HCT116 (cell line): ENCODE data around the gene ACTRT2. TPM values are rescaled to one million over a fixed set of nuclear protein-coding genes. Genes with fewer than 3 reads are reported as not detected.

Source experiments
- ATAC-seq: fragments of 200-7000 bp; cut with Tn5 transposase; 2 replicates; pipeline ENCODE4 v1.9.1; 2020; ENCODE audit warnings: mild to moderate bottlenecking, moderate library complexity
- BruUV-seq: library from RNA; stranded (reverse); fragments of 400-500 nt; replicated peaks from 2 replicates; lab custom pipeline; 2021; lab: Mats Ljungman, UMichigan
- CTCF ChIA-PET: fragments of 300-600 bp; sonication (Branson Sonifier 250); formaldehyde crosslinking; loops from one replicate; lab custom pipeline; 2021; ENCODE audit warnings: antibody characterized with exemption; lab: Charles Lee
- POLR2A ChIA-PET: fragments of 300-600, 350-600 bp; sonication (Branson Sonifier 250); formaldehyde crosslinking; loops from one replicate; lab custom pipeline; 2021; ENCODE audit warnings: antibody characterized with exemption; lab: Charles Lee
- RAD21 ChIA-PET, 2 experiments: fragments of 300-600 bp; sonication (Branson Sonifier 250); formaldehyde crosslinking; loops; one replicate each; lab custom pipeline; 2023; ENCODE audit warnings: low total read pairs in 2 of 2; ENCODE audit not compliant: uncharacterized antibody in 2 of 2, unreplicated experiment in 2 of 2, low non-redundant PET in 1 of 2; lab: Charles Lee
- DNase-seq: peaks from one replicate; pipeline ENCODE4 v3.0.0-alpha.2; 2010; ENCODE audit warnings: low read depth, low spot score
- H2AFZ ChIP-seq: fragments of 200-600 bp; shearing (Covaris generic), sonication (generic); 2 replicates; pipeline ENCODE4 v1.6.1; 2017; ENCODE audit warnings: low read depth, mixed run types, mixed read lengths, antibody characterized with exemption, low read length; ENCODE audit not compliant: poor library complexity, severe bottlenecking
- H3K27ac ChIP-seq: 2 replicates; pipeline ENCODE4 v1.5.1; 2012; ENCODE audit warnings: low read depth, low read length
- H3K27me3 ChIP-seq: fragments of 200-600 bp; sonication (generic); 2 replicates; pipeline ENCODE4 v1.6.1; 2016; ENCODE audit warnings: mixed run types, low read length, mixed read lengths; ENCODE audit not compliant: insufficient read depth
- H3K36me3 ChIP-seq, 2 experiments: fragments of 200-500 bp in 1 of 2; fragments of 200-600 bp in 1 of 2; sonication (Bioruptor generic) in 1 of 2; sonication (generic) in 1 of 2; 2 replicates each; pipeline versions ENCODE4 v1.5.1 to v1.6.1; 2014 to 2016; ENCODE audit warnings: low read length in 2 of 2, inconsistent platforms in 1 of 2, mixed read lengths in 1 of 2, mixed run types in 1 of 2; ENCODE audit not compliant: insufficient read depth in 2 of 2, control insufficient read depth in 1 of 2
- H3K4me1 ChIP-seq, 2 experiments: fragments of 200-600 bp in 1 of 2; sonication (generic) in 1 of 2; 2 replicates each; pipeline versions ENCODE4 v1.5.1 to v1.6.1; 2012 to 2017; ENCODE audit warnings: low read length in 2 of 2, inconsistent platforms in 1 of 2, mild to moderate bottlenecking in 1 of 2, mixed read lengths in 1 of 2, mixed run types in 1 of 2, moderate library complexity in 1 of 2; ENCODE audit not compliant: insufficient read depth in 2 of 2, control insufficient read depth in 1 of 2
- H3K4me2 ChIP-seq: fragments of 200-600 bp; sonication (generic); 2 replicates; pipeline ENCODE4 v1.6.1; 2017; ENCODE audit warnings: mixed run types, low read length, mixed read lengths
- H3K4me3 ChIP-seq, 2 experiments: fragments of 200-600 bp in 1 of 2; sonication (generic) in 1 of 2; replicated peaks in 1 of 2; 2 replicates each; pipeline ENCODE4 v1.5.1; 2011 to 2016; ENCODE audit warnings: low read length in 2 of 2, control low read depth in 1 of 2, low read depth in 1 of 2, mild to moderate bottlenecking in 1 of 2, mixed read lengths in 1 of 2, mixed run types in 1 of 2
- H3K79me2 ChIP-seq: fragments of 200-600 bp; sonication (generic); 2 replicates; pipeline ENCODE4 v1.6.1; 2017; ENCODE audit warnings: mild to moderate bottlenecking, mixed run types, low read length, moderate library complexity, mixed read lengths; ENCODE audit not compliant: insufficient read depth
- H3K9ac ChIP-seq: fragments of 200-600 bp; sonication (generic); 2 replicates; pipeline ENCODE4 v1.6.1; 2016; ENCODE audit warnings: low read length, mixed read lengths
- H3K9me2 ChIP-seq: fragments of 200-600 bp; sonication (generic), shearing (Covaris generic); 2 replicates; pipeline ENCODE4 v1.6.1; 2017; ENCODE audit warnings: mixed run types, mild to moderate bottlenecking, moderate library complexity; ENCODE audit not compliant: insufficient read depth
- H3K9me3 ChIP-seq, 2 experiments: fragments of 200-500 bp in 1 of 2; fragments of 200-600 bp in 1 of 2; sonication (Bioruptor generic) in 1 of 2; sonication (generic) in 1 of 2; 2 replicates each; pipeline ENCODE4 v1.6.1; 2014 to 2017; ENCODE audit warnings: low read length in 2 of 2, mixed read lengths in 2 of 2, inconsistent platforms in 1 of 2, low read depth in 1 of 2, mild to moderate bottlenecking in 1 of 2, mixed run types in 1 of 2, moderate library complexity in 1 of 2; ENCODE audit not compliant: control insufficient read depth in 1 of 2, insufficient read depth in 1 of 2
- H4K20me1 ChIP-seq: fragments of 200-600 bp; sonication (generic), shearing (Covaris generic); 2 replicates; pipeline ENCODE4 v1.6.1; 2017; ENCODE audit warnings: mixed run types, mild to moderate bottlenecking, moderate library complexity; ENCODE audit not compliant: insufficient read depth
- CBX3 ChIP-seq: IDR thresholded peaks from 2 replicates; pipeline ENCODE4 v1.6.1; 2012; ENCODE audit warnings: low read depth
- ELF1 ChIP-seq: IDR thresholded peaks from 2 replicates; pipeline ENCODE4 v1.6.1; 2012; ENCODE audit warnings: low read depth, borderline replicate concordance
- EZH2phosphoT487 ChIP-seq: fragments of 200-600 bp; IDR thresholded peaks from 2 replicates; pipeline ENCODE4 v1.6.1; 2018; ENCODE audit warnings: antibody characterized with exemption, borderline replicate concordance
- JUND ChIP-seq: IDR thresholded peaks from 2 replicates; pipeline ENCODE4 v1.6.1; 2012
- SIN3A ChIP-seq: IDR thresholded peaks from 2 replicates; pipeline ENCODE4 v1.6.1; 2012; ENCODE audit warnings: low read depth
- SP1 ChIP-seq: IDR thresholded peaks from 2 replicates; pipeline ENCODE4 v1.6.1; 2012; ENCODE audit warnings: low read depth
- ZNF274 ChIP-seq: fragments of 200-500 bp; sonication (Bioruptor generic); IDR thresholded peaks from 2 replicates; pipeline ENCODE4 v1.6.1; 2014; ENCODE audit warnings: mild to moderate bottlenecking, low read depth, low read length, inconsistent platforms
- intact Hi-C: fragments of 100-400 bp; cut with micrococcal nuclease; formaldehyde crosslinking; loops from 2 replicates; pipeline ENCODE4 v1.10.0; 2022
- total RNA-seq: library from RNA; stranded (reverse); gene quantifications from one replicate; pipeline ENCODE4 v1.2.1, GENCODE V29; 2021; ENCODE audit not compliant: unreplicated experiment
- TF ChIP-seq, protein P1 (sequence below): IDR thresholded peaks from 2 replicates; pipeline ENCODE4 v1.6.1; 2012
- TF ChIP-seq, protein P2 (sequence below), 3 experiments: fragments of 200-600 bp in 1 of 3; sonication (generic) in 1 of 3; IDR thresholded peaks in 2 of 3; conservative IDR thresholded peaks in 1 of 3; 2 replicates each; pipeline ENCODE4 v1.5.1; 2012 to 2017; ENCODE audit warnings: low read depth in 2 of 3, low read length in 2 of 3, antibody characterized with exemption in 1 of 3, borderline replicate concordance in 1 of 3, control low read depth in 1 of 3, mild to moderate bottlenecking in 1 of 3, mixed read lengths in 1 of 3, mixed run types in 1 of 3, moderate library complexity in 1 of 3; ENCODE audit not compliant: insufficient read depth in 1 of 3
- TF ChIP-seq, protein P3 (sequence below): IDR thresholded peaks from 2 replicates; pipeline ENCODE4 v1.6.1; 2012

ACTRT2 gene
- total RNA-seq, 1 experiment from 2014 or later, result not detected

DNA sequence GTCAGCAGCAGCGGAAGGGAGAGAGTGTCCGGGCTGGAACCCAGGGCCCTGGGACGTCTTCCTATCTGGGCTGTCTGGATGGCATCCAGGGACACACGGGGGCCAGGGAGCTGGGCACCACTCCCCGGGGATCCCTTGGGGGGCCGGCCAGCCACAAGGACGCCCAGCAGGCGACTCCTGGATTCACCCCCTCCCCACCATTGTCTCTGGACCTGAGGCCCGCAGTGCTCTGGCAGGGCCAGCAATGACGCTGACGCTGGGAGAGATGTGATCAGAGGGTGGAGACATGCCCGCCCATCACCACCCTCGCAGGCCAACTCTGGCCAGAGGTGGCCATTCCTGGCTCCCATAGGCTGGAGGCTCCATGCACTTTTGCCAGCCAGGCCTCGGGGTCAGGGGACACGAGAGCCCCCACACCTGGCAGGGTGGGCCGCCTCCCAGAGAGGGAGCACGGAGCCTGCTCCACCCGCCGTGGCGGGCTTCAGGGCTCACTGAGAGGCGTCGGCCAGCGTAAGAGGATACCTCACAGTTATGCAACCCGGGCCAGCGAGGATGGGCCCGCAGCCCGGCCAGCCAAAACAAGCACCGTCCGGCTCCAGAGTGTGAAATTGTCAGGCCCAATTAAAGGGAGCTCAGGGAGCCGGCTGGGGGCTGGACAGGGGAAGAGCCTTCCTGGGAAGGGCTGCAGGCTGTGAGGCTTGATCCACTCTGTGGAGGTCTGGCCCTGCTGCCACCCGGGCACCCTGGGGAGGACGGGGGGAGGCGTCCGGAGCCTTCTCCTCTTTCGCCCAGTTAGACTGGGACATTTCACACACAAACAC, 10.3 kb downstream of the ACTRT2 start (continued):
- TF ChIP-seq, protein P1, sequence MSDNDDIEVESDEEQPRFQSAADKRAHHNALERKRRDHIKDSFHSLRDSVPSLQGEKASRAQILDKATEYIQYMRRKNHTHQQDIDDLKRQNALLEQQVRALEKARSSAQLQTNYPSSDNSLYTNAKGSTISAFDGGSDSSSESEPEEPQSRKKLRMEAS, result no peak
- TF ChIP-seq ELF1, result no peak
- no peak for TF ChIP-seq JUND
- TF ChIP-seq SIN3A, result no peak
- TF ChIP-seq, protein P2, sequence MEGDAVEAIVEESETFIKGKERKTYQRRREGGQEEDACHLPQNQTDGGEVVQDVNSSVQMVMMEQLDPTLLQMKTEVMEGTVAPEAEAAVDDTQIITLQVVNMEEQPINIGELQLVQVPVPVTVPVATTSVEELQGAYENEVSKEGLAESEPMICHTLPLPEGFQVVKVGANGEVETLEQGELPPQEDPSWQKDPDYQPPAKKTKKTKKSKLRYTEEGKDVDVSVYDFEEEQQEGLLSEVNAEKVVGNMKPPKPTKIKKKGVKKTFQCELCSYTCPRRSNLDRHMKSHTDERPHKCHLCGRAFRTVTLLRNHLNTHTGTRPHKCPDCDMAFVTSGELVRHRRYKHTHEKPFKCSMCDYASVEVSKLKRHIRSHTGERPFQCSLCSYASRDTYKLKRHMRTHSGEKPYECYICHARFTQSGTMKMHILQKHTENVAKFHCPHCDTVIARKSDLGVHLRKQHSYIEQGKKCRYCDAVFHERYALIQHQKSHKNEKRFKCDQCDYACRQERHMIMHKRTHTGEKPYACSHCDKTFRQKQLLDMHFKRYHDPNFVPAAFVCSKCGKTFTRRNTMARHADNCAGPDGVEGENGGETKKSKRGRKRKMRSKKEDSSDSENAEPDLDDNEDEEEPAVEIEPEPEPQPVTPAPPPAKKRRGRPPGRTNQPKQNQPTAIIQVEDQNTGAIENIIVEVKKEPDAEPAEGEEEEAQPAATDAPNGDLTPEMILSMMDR (IDR thresholded peaks at IDR 0.05 in 2 of 3, conservative IDR thresholded peaks at IDR 0.05 in 1 of 3; ENCODE audit: borderline replicate concordance in 1 of 3, insufficient read depth in 1 of 3, low read depth in 2 of 3, low read length in 2 of 3), result no peak
- no peak for TF ChIP-seq EZH2phosphoT487
- TF ChIP-seq, protein P3, sequence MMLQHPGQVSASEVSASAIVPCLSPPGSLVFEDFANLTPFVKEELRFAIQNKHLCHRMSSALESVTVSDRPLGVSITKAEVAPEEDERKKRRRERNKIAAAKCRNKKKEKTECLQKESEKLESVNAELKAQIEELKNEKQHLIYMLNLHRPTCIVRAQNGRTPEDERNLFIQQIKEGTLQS, result no peak
- TF ChIP-seq ZNF274, result no peak

DNA sequence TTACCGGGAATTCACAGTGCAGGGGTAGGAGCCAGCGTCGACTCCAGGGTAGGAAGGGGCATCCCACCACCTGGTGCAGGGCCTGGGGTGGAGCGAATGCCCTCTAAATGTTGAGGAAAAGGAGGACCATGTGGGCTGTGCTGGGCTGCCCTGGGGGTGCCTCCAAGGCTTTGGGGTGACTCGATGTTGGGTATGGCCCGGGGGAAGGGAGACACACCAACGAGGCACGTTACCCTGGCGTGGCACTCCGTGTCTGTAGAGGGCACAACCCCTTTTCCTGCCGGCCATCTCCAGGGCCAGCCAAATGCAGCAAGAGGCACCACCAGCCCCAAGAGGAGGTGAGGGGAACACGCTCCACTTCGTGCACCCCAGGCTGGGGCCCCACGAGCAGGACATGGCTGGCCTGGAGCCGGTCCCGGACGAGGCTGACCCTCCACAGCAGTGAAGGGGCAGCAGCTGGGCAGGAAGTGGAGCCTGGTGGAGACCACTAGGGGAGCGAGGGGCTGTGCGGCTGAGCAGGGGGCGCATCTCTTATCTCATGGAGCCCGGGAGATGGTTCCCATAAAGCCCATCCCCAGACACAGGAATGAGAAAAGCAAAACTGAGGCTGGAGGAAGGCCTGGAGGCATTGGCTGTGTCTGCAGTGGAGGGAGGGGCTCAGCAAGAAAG, 11.2 kb downstream of the ACTRT2 start:
- Histone ChIP-seq H3K79me2 (no peaks in the 10 kb centered on the region), H3K27me3 (peaks cover 11% of the 10 kb centered on the region; the same call in 1 of the 2 replicates), H3K9me2 (no peaks in the 10 kb centered on the region), H3K9ac (no peak overlapping the region), H3K4me1 (no peaks in the 10 kb centered on the region), H3K9me3 (no peaks in the 10 kb centered on the region), H2AFZ (no peak overlapping the region), H4K20me1 (no peaks in the 10 kb centered on the region), H3K4me3 (no peak overlapping the region), H3K4me2 (no peak overlapping the region), H3K27ac (no peak overlapping the region), H3K36me3 (no peaks in the 10 kb centered on the region)
- DNase-seq, result no peak
- ChIA-PET RAD21 (no interaction called here), CTCF (no interaction called here), POLR2A (no interaction called here)
- TF ChIP-seq SP1 (no peak), CBX3 (no peak)
- no peak for ATAC-seq
- no TSS peak for BruUV-seq
- intact Hi-C loops, result no loop called here
